Measurements from ENCODE around the gene ABHD8.
"Not testable (repeated sequence)": the region's sequence is repeated elsewhere in the genome, so short reads cannot be mapped to it uniquely, and the experiment has no call there.

ABHD8 gene

GRCh38 chr19:17296976-17297375 lies 6.2 kb downstream of the ABHD8 start:
- no peak for DNase-seq (ENCODE audit: low read depth)

- no peak for DNase-seq (ENCODE audit: low read depth)
Measured at GRCh38 chr19:17296273-17296672, 7.0 kb downstream of the ABHD8 start.

- DNase-seq (ENCODE audit: low read depth), result not testable (repeated sequence)
Measured at GRCh38 chr19:17295551-17295950, 7.7 kb downstream of the ABHD8 start.

GRCh38 chr19:17294051-17294891 lies 9.0 kb downstream of the ABHD8 start:
- DNase-seq (ENCODE audit: low read depth), result no peak

- DNase-seq (ENCODE audit: low read depth), result no peak
Measured at GRCh38 chr19:17293605-17294004, 9.6 kb downstream of the ABHD8 start.

- DNase-seq (ENCODE audit: low read depth), result peak; percentile 62
Measured at GRCh38 chr19:17292301-17293074, 10.7 kb downstream of the ABHD8 start.

GRCh38 chr19:17289489-17289888 lies 13.7 kb downstream of the ABHD8 start:
- no peak for DNase-seq (ENCODE audit: low read depth)

GRCh38 chr19:17286752-17287151 lies 16.5 kb downstream of the ABHD8 start:
- DNase-seq (ENCODE audit: low read depth), result no peak

GRCh38 chr19:17286263-17286662 lies 17.0 kb downstream of the ABHD8 start:
- no peak for DNase-seq (ENCODE audit: low read depth)

- no peak for DNase-seq (ENCODE audit: low read depth)
Measured at GRCh38 chr19:17285415-17286135, 17.6 kb downstream of the ABHD8 start.

GRCh38 chr19:17283504-17283996 lies 19.7 kb downstream of the ABHD8 start:
- no peak for DNase-seq (ENCODE audit: low read depth)

- peak; percentile 60 for DNase-seq (ENCODE audit: low read depth)
Measured at GRCh38 chr19:17282488-17283125, 20.6 kb downstream of the ABHD8 start.

- DNase-seq (ENCODE audit: low read depth), result no peak
Measured at GRCh38 chr19:17281391-17282304, 21.6 kb downstream of the ABHD8 start, which contains the start of gene ANKLE1. Gene ANKLE1 (plus strand): TSS chr19:17281901. CDS start chr19:17281921, 20 bp downstream.

- no peak for DNase-seq (ENCODE audit: low read depth)
Measured at GRCh38 chr19:17279436-17279835, 23.8 kb downstream of the ABHD8 start.

- no peak for DNase-seq (ENCODE audit: low read depth)
Measured at GRCh38 chr19:17275441-17276175, 27.6 kb downstream of the ABHD8 start.

- not testable (repeated sequence) for DNase-seq (ENCODE audit: low read depth)
Measured at GRCh38 chr19:17274892-17275291, 28.3 kb downstream of the ABHD8 start.

GRCh38 chr19:17268754-17269153 lies 34.5 kb downstream of the ABHD8 start:
- no peak for DNase-seq (ENCODE audit: low read depth)

- peak; percentile 86 for DNase-seq (ENCODE audit: low read depth)
Measured at GRCh38 chr19:17266975-17267788, 36.0 kb downstream of the ABHD8 start, which contains the start of gene BABAM1. Gene BABAM1 (plus strand): TSS chr19:17267443. CDS start chr19:17268807, 1,364 bp downstream.

GRCh38 chr19:17266589-17266974 lies 36.6 kb downstream of the ABHD8 start:
- no peak for DNase-seq (ENCODE audit: low read depth)
